ENCODE measurements around the gene CTSO. TPM values are rescaled to one million over a fixed set of nuclear protein-coding genes. Genes with fewer than 3 reads are reported as not detected.

Gene CTSO
- total RNA-seq, 1 experiment from 2014 or later: 9.6 TPM

Other genes starting within 250 kb of the CTSO start
- 10.4 and 13.0 TPM in 2 replicates for gene GUCY1B1, start 194.8 kb downstream of the CTSO start, total RNA-seq (2014; rRNA removed; shearing (Covaris generic))
- not detected in 2 replicates for gene ASIC5, start 87.6 kb downstream of the CTSO start, total RNA-seq (2014; rRNA removed; shearing (Covaris generic))
- gene TDO2, start 50.2 kb downstream of the CTSO start, total RNA-seq (2014; rRNA removed; shearing (Covaris generic)): 3.2 and 6.2 TPM in 2 replicates